ENCODE data around the gene PODXL. TPM values are rescaled to one million over a fixed set of nuclear protein-coding genes. Genes with fewer than 3 reads are reported as not detected.

The PODXL gene
- total and polyA plus RNA-seq, 2 donors (not counting 1 experiment from before 2014, with no cell fraction given), result 0.17 to 0.27 TPM

DNA sequence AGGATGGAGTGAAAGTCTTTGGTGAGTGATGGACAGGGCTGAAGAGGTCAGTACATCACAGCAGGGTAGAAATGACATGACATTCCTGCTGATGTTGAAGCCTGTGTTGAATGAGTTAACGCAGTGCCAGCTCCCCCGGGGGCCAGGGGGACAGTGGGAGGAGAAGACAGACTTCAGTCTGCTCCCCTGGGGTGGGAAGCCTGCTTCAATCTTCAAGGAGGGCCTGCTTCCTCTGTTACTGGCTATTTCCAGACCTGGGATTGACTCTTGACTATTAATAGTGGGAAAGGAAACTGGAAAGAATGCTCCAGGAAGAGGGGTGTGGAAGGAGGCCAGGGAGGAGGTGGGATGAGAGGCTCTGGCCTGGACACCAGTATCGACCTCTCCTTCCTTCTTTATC, 27.2 kb downstream of the PODXL start:
- H3K79me2 ChIP-seq (ENCODE audit: control insufficient read depth, insufficient read depth, low read length), result no peaks in the 10 kb centered on the region

DNA sequence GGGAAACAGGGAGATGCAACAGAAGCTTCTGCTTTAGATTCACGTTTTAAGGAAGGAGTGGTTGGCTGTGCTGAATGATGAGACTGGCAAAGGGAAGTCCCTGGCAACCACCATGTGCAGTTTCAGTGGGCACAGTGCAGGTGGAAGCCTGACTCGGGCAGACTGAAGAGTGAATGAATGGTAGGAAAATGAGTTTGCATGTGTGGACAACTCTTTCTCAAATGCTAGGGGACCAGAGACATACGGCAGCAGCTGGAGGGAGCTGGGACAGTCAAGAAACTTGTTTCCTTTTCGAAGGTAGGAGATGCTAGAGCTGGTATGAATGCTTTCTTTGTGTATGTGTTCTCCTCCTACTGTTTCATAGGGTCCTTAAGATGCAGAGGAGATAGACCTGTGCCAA, 29.0 kb downstream of the PODXL start:
- TF ChIP-seq, protein P1, sequence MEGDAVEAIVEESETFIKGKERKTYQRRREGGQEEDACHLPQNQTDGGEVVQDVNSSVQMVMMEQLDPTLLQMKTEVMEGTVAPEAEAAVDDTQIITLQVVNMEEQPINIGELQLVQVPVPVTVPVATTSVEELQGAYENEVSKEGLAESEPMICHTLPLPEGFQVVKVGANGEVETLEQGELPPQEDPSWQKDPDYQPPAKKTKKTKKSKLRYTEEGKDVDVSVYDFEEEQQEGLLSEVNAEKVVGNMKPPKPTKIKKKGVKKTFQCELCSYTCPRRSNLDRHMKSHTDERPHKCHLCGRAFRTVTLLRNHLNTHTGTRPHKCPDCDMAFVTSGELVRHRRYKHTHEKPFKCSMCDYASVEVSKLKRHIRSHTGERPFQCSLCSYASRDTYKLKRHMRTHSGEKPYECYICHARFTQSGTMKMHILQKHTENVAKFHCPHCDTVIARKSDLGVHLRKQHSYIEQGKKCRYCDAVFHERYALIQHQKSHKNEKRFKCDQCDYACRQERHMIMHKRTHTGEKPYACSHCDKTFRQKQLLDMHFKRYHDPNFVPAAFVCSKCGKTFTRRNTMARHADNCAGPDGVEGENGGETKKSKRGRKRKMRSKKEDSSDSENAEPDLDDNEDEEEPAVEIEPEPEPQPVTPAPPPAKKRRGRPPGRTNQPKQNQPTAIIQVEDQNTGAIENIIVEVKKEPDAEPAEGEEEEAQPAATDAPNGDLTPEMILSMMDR (conservative IDR thresholded peaks at IDR 0.05 in 1 of 2, IDR thresholded peaks at IDR 0.05 in 1 of 2; ENCODE audit: low read depth in 1 of 2, low read length in 2 of 2), result no peak
- no peak for TF ChIP-seq EZH2 (IDR thresholded peaks at IDR 0.05; ENCODE audit: low read length, missing control alignments)
- DNase-seq (ENCODE audit: low read depth in 2 of 2), result no peak
- Histone ChIP-seq H3K27ac (ENCODE audit: insufficient read depth, low read length) (no peak overlapping the region), H4K20me1 (ENCODE audit: control insufficient read depth, extremely low read depth, insufficient read depth, low read length) (no peaks in the 10 kb centered on the region), H3K79me2 (ENCODE audit: control insufficient read depth, insufficient read depth, low read length) (no peaks in the 10 kb centered on the region), H3K36me3 (ENCODE audit: control insufficient read depth, insufficient read depth, low read length) (no peaks in the 10 kb centered on the region), H3K27me3 (ENCODE audit: control insufficient read depth, insufficient read depth, low read length) (no peaks in the 10 kb centered on the region), H3K4me1 (ENCODE audit: control insufficient read depth, extremely low read depth, insufficient read depth, low read length) (no peaks in the 10 kb centered on the region), H3K4me3 (replicated peaks in 1 of 4; ENCODE audit: control extremely low read depth in 1 of 4, insufficient read depth in 1 of 4, low read depth in 3 of 4, low read length in 4 of 4) (no peak overlapping the region), H3K9ac (ENCODE audit: insufficient read depth, low read length) (no peak overlapping the region), H3K9me3 (ENCODE audit: control insufficient read depth, insufficient read depth, low read depth, low read length) (no peaks in the 10 kb centered on the region), H3K4me2 (ENCODE audit: extremely low read depth, insufficient read depth, low read length) (no peak overlapping the region), H2AFZ (ENCODE audit: low read length) (no peak overlapping the region)

More for the DNA sequence above, 27.2 kb downstream of the PODXL start:
- DNase-seq (ENCODE audit: low read depth in 2 of 2), result no peak
- Histone ChIP-seq H3K9ac (ENCODE audit: insufficient read depth, low read length) (no peak overlapping the region), H3K4me3 (replicated peaks in 1 of 4; ENCODE audit: control extremely low read depth in 1 of 4, insufficient read depth in 1 of 4, low read depth in 3 of 4, low read length in 4 of 4) (no peak overlapping the region), H3K4me2 (ENCODE audit: extremely low read depth, insufficient read depth, low read length) (no peak overlapping the region), H3K36me3 (ENCODE audit: control insufficient read depth, insufficient read depth, low read length) (no peaks in the 10 kb centered on the region), H3K4me1 (ENCODE audit: control insufficient read depth, extremely low read depth, insufficient read depth, low read length) (no peaks in the 10 kb centered on the region), H2AFZ (ENCODE audit: low read length) (no peak overlapping the region), H3K27ac (ENCODE audit: insufficient read depth, low read length) (no peak overlapping the region), H3K27me3 (ENCODE audit: control insufficient read depth, insufficient read depth, low read length) (no peaks in the 10 kb centered on the region), H4K20me1 (ENCODE audit: control insufficient read depth, extremely low read depth, insufficient read depth, low read length) (no peaks in the 10 kb centered on the region), H3K9me3 (ENCODE audit: control insufficient read depth, insufficient read depth, low read depth, low read length) (no peaks in the 10 kb centered on the region)
- TF ChIP-seq, protein P1 (conservative IDR thresholded peaks at IDR 0.05 in 1 of 2, IDR thresholded peaks at IDR 0.05 in 1 of 2; ENCODE audit: low read depth in 1 of 2, low read length in 2 of 2), result no peak
- no peak for TF ChIP-seq EZH2 (IDR thresholded peaks at IDR 0.05; ENCODE audit: low read length, missing control alignments)

DNA sequence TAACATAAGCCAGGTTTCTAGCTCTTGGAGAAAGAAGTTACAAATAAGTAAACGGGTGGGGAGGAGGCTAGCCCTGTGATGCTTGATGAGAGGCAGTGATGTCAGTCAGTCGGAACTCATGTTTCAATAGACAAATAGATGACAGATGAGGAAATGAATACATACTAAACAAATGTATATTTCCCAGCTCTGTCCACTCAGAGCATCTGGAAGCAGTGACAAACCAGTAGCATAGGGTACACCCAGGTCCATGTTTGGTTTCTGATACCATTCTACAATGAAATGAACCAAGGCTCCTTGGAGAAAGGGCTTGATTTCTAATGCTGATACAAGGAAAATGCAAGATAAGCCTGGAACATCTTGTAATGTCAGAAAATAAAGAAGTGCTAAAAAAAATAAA, 30.6 kb downstream of the PODXL start:
- H3K27ac ChIP-seq (ENCODE audit: insufficient read depth, low read length), result no peak overlapping the region
- TF ChIP-seq, protein P1 (conservative IDR thresholded peaks at IDR 0.05 in 1 of 2, IDR thresholded peaks at IDR 0.05 in 1 of 2; ENCODE audit: low read depth in 1 of 2, low read length in 2 of 2), result no peak
- no peak for TF ChIP-seq EZH2 (IDR thresholded peaks at IDR 0.05; ENCODE audit: low read length, missing control alignments)
- no peaks in the 10 kb centered on the region for H3K4me1 ChIP-seq (ENCODE audit: control insufficient read depth, extremely low read depth, insufficient read depth, low read length)
- H3K4me2 ChIP-seq (ENCODE audit: extremely low read depth, insufficient read depth, low read length), result no peak overlapping the region
- no peak overlapping the region for H2AFZ ChIP-seq (ENCODE audit: low read length)
- no peaks in the 10 kb centered on the region for H3K9me3 ChIP-seq (ENCODE audit: control insufficient read depth, insufficient read depth, low read depth, low read length)
- H3K36me3 ChIP-seq (ENCODE audit: control insufficient read depth, insufficient read depth, low read length), result no peaks in the 10 kb centered on the region
- no peaks in the 10 kb centered on the region for H4K20me1 ChIP-seq (ENCODE audit: control insufficient read depth, extremely low read depth, insufficient read depth, low read length)
- H3K4me3 ChIP-seq (replicated peaks in 1 of 4; ENCODE audit: control extremely low read depth in 1 of 4, insufficient read depth in 1 of 4, low read depth in 3 of 4, low read length in 4 of 4), result no peak overlapping the region
- H3K27me3 ChIP-seq (ENCODE audit: control insufficient read depth, insufficient read depth, low read length), result no peaks in the 10 kb centered on the region
- no peak overlapping the region for H3K9ac ChIP-seq (ENCODE audit: insufficient read depth, low read length)
- DNase-seq (ENCODE audit: low read depth in 2 of 2), result no peak
- H3K79me2 ChIP-seq (ENCODE audit: control insufficient read depth, insufficient read depth, low read length), result no peaks in the 10 kb centered on the region

All from fibroblast of lung (primary cell).